GM21576 (cell line): ENCODE data around the gene SLC1A2.

Experiments
- ATAC-seq: cut with Tn5 transposase; IDR thresholded peaks from one replicate; pipeline ENCODE4 v1.9.1; 2021; ENCODE audit warnings: mild to moderate bottlenecking, moderate library complexity; ENCODE audit not compliant: unreplicated experiment

SLC1A2 gene

GRCh38 chr11:35330156-35330889 lies 89.0 kb downstream of the SLC1A2 start:
- ATAC-seq: no peak

GRCh38 chr11:35327829-35328228 lies 91.5 kb downstream of the SLC1A2 start:
- no peak for ATAC-seq

- ATAC-seq: no peak
These were observed 93.0 kb downstream of the SLC1A2 start for GRCh38 chr11:35326266-35326879.

GRCh38 chr11:35324981-35325380 lies 94.4 kb downstream of the SLC1A2 start:
- no peak for ATAC-seq

GRCh38 chr11:35324183-35324886 lies 95.0 kb downstream of the SLC1A2 start:
- no peak for ATAC-seq

- no peak for ATAC-seq
These were observed 96.1 kb downstream of the SLC1A2 start for GRCh38 chr11:35323076-35323868.

- no peak for ATAC-seq
These were observed 96.9 kb downstream of the SLC1A2 start for GRCh38 chr11:35322318-35322979.

GRCh38 chr11:35321532-35322317 lies 97.6 kb downstream of the SLC1A2 start:
- ATAC-seq: no peak

GRCh38 chr11:35321111-35321510 lies 98.2 kb downstream of the SLC1A2 start:
- no peak for ATAC-seq

GRCh38 chr11:35318977-35319925 lies 100.1 kb downstream of the SLC1A2 start:
- ATAC-seq: peak; percentile 75

- no peak for ATAC-seq
These were observed 101.0 kb downstream of the SLC1A2 start for GRCh38 chr11:35318309-35318708.

GRCh38 chr11:35317253-35317652 lies 102.1 kb downstream of the SLC1A2 start:
- no peak for ATAC-seq

- ATAC-seq: no peak
These were observed 103.2 kb downstream of the SLC1A2 start for GRCh38 chr11:35316161-35316560.

- ATAC-seq: no peak
These were observed 105.6 kb downstream of the SLC1A2 start for GRCh38 chr11:35313760-35314153.

GRCh38 chr11:35313066-35313759 lies 106.1 kb downstream of the SLC1A2 start:
- ATAC-seq: peak; percentile 90

- no peak for ATAC-seq
These were observed 108.0 kb downstream of the SLC1A2 start for GRCh38 chr11:35311331-35311730.

- no peak for ATAC-seq
These were observed 111.2 kb downstream of the SLC1A2 start for GRCh38 chr11:35308157-35308556.

- no peak for ATAC-seq
These were observed 112.1 kb downstream of the SLC1A2 start for GRCh38 chr11:35307221-35307621.
